ENCODE data around the gene OXLD1.
"Not testable (repeated sequence)": the region's sequence is repeated elsewhere in the genome, so short reads cannot be mapped to it uniquely, and the experiment has no call there.

OXLD1 gene

DNA sequence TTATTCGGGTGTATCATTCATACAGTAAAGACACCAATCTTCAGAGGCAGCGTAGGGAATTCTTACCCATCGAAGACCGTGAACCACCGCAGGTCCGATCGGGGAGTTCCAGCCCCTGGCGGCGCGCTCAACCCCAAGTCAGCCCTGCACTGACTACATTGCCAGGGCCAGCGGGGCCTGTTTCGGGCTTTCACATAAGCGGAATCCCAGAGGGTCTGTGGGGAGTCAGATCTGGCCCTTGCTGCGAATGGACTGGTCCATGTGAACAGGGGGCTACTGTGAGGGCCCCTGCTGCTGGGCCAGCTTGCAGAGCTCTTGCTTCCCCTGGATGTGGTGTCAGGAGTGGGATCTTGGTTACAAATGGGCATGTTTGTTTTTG lies 17.7 kb downstream of the OXLD1 start:
- no peak for DNase-seq

GRCh38 chr17:81648013-81648706 lies 18.2 kb downstream of the OXLD1 start:
- no peak for DNase-seq

- DNase-seq, result no peak
These were observed 18.8 kb downstream of the OXLD1 start for GRCh38 chr17:81647640-81648012.

GRCh38 chr17:81646869-81647600 lies 19.4 kb downstream of the OXLD1 start:
- no peak for DNase-seq

DNA sequence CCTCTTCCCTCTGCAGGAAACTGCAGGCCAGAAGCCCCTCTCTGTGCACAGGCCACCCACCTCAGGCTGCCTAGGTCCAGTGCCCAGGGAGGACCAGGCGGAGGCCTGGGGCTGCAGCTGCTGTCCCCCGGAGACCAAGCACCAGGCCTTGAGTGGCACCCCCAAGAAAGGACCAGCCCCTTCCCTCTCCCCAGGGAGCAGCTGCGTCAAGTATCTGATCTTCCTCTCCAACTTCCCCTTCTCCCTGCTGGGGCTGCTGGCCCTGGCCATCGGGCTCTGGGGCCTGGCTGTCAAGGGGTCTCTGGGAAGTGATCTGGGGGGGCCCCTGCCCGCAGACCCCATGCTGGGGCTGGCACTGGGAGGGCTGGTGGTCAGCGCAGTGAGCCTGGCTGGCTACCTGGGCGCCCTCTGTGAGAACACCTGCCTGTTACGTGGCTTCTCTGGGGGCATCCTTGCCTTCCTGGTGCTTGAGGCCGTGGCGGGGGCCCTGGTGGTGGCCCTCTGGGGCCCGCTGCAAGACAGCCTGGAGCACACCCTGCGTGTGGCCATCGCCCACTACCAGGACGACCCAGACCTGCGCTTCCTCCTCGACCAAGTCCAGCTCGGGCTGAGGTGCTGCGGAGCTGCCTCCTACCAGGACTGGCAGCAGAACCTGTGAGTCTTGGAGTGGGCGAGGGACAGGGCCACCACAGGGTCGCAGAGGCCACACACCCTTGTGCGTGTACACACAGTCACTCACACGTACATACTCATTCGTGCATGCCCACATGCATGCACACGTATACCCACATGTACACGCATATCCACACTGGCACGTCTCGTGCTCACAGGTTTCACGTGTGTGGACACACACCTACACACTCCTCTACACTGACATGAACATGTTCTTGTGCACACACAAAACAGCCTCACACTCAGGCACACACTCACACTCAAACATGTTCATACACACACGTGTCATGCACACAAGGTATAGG lies 21.1 kb downstream of the OXLD1 start:
- DNase-seq, result no peak

GRCh38 chr17:81644496-81644895 lies 21.9 kb downstream of the OXLD1 start:
- no peak for DNase-seq

DNA sequence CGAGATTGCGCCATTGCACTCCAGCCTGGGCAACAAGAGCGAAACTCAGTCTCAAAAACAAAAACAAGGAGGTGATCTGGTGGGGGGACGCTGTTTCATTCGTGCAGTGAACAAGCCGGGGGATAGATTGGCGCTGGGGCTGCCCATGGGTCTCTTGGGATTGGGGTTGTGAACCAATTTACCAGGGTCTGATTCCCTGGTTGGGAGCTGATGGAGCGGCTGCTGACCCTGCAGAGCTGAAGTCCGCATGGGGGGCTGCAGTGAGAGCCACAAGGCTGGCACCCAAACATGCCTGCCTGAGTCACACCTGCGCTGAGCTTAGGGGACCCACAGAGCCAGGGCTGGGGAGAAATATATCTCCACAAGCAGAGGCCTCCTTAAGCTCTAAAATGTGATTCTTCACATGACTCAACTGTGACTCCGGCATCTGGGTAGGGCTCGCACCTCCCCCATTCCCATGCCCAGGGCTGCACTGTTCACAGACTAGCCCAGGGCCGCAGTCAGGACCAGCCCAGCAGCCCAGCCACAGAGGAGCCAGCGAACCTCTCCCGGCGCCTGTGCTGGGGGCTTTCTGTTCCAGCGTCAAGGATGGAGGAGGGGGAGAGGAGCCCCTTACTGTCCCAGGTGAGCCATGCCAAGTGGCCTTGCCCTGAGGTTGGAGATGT lies 24.4 kb downstream of the OXLD1 start:
- no peak for DNase-seq

DNA sequence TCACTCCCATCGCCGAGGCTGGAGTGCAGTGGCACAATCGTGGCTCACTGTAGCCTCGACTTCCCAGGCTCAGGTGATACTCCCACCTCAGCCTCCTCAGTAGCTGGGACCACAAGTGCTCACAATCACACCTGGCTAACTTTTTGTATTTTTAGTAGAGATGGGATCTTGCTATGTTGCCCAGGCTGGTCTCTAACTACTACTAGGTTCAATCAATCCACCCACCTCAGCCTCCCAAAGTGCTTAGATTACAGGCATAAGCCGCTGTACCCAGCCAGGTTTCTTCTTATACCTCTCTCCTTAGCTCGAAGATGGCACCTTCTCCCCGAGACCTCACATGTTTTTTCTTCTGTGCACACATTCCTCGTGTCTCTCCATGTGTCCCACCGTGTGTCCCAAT lies 26.4 kb downstream of the OXLD1 start:
- DNase-seq, result no peak

- no peak for DNase-seq
These were observed 27.7 kb downstream of the OXLD1 start for GRCh38 chr17:81638683-81639082.

DNA sequence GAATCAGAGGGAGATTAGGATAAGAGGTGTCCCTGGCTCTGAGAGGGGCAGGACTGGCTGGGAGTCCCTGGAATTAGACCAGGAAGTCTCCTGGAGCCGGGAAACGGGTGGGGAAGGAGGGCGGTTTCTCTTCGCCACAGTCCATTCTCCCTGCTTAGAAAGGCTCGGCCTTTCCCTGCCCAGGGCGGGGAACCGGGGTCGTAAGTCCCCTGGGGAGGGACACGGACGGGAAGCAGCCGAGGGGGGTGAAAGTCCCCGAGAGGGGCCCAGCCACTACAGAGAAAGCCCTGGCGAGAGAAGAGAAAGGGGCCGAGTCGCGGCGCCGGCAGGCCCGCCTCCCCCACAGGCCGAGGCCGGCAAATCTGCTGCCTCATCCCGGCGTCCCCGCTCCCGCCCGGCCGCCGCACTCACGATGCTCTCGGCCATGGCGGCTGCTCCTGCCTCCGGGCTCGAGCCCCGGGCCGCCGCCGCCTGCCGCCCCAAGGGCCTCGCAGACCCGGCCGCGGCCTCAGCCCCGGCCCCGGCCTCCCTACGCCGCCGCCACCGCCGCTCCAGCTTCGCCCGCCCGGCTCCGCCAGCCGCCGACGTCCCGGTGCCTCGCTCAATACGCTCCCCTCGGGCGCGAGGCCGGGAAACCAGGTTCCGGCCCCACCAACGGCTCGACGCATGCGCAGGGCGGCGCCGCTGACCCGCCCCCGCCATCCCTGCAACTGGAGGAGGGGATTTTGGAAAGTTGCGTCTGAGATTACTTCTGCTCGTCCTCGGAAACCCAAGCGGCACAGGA lies 29.7 kb downstream of the OXLD1 start, which contains the start of the genes NPLOC4 and TSPAN10:
NPLOC4 (minus strand) TSS at position 608 of the 784 bp plus-strand sequence; CDS start at position 426, 182 bp downstream.
TSPAN10 (plus strand) TSS at position 692 of the 784 bp plus-strand sequence. CDS start 5,217 bp downstream, outside the sequence.
- DNase-seq, result peak; percentile 96

- DNase-seq, result no peak
These were observed 30.4 kb downstream of the OXLD1 start for GRCh38 chr17:81635973-81636504.

DNA sequence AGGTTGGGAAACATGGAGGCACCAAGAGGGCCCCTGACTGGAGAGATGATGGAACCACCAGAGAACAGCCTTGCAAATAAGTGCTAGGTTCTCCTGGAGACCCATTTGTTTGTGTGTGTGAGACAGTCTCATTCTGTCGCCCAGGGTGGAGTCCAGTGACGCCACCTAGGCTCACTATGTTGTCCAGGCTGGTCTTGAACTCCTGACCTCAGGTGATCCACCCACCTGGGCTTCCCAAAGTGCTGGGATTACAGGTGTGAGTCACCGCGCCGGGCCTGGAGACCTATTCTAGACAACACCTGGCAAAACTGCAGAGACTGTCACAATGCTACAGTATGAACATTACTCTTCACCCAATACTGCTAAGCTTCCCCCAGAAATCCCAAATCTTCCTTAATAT lies 31.0 kb downstream of the OXLD1 start:
- no peak for DNase-seq

DNA sequence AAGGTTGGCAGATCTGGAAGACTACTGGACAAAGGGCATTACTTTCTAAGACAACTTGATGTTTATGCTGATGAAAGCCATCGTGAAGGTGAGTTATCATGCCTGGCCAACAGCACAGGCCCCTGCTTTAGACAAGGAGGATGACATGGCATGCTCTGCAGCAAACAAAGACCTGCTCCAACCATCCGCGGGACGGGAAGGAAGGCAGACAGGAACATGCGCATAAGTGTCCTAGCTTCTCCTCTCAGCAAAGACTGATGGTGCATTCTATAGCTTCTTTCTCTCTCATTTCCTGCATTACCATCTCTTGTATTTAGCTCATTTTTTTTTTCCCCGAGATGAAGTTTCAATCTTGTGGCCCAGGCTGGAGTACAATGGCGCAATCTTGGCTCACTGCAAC lies 34.9 kb downstream of the OXLD1 start:
- no peak for DNase-seq

DNA sequence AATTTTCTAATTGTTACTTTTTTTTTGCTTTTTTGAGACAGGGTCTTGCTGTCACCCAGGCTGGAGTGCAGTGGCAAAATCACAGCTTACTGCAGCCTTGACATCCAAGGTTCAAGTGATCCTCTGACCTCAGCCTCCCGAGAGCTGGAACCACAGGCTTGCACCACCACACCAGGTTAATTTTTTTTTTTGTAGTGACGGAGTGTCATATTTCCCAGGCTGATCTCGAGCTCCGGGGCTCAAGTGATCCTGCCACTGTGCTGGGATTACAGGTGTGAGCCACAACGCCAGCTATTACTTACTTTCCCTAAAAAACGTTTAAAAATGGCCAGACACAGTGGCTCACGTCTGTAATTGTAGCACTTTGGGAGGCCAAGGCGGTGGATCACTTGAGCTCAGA lies 36.1 kb downstream of the OXLD1 start:
- DNase-seq, result no peak

DNA sequence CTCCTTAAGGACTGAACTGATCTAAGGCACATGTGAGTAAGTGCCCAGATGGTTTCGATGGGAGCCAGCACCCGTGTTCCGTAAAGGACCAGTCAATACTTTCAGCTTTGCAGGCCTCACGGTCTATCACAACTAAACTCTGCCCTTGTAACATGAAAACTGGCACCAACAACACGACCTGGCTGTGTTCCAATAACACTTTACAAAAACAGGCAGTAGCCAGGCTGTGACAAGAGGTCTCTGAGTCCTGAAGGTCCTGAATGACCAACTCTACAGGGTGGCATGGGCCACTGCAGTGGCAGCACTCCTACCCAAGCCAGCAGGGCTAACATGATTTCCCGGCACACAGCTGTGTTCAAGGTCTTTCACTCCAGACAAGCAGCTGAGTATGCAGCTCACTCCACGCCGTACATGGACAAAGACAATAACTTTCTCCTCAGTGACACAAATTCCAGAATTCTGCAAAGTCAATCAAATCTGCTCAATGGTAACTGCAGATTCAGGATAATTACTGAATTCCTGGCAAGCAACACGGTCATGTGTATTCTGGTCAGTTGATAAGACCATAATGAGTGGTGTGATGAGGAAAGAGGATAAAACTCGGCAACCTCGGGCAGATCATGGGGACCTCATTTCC lies 44.8 kb downstream of the OXLD1 start:
- DNase-seq, result no peak

GRCh38 chr17:81618307-81618706 lies 48.1 kb downstream of the OXLD1 start:
- not testable (repeated sequence) for DNase-seq

- DNase-seq, result no peak
These were observed 49.5 kb downstream of the OXLD1 start for GRCh38 chr17:81616877-81617276.

DNA sequence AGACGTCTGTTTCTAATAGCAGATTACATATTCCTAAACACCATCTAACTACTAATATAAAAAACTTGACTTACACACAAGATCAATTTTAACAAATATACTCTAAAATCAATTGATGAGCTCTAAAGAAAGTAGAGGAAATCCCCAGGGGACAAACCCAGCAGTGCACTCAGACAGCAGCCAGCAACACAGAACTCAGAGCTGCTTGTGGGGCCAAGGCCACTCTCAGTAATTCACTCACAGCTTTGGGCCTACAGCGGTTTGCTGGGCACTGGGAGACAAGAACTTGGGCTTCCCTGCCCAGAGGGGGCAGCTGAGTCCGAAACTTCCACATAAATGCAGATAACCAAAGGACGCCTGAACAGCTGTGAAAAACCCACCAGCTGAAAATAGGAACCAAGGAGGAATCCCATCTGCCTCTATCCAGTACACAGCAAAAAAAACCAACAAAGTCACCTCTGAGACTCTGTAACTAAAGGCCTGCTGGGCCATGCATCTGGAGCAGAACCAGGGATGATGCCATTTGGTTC lies 50.9 kb downstream of the OXLD1 start:
- DNase-seq, result no peak

All from activated CD8-positive, alpha-beta memory T cell treated with anti-CD3 and anti-CD28 coated beads for 24 hours (primary cell).